GM18868 (cell line): ENCODE results near the gene MRI1.

Source experiments
- ATAC-seq: cut with Tn5 transposase; IDR thresholded peaks from one replicate; pipeline ENCODE4 v1.9.1; 2021; ENCODE audit warnings: mild to moderate bottlenecking, moderate library complexity; ENCODE audit not compliant: unreplicated experiment

MRI1 gene

DNA sequence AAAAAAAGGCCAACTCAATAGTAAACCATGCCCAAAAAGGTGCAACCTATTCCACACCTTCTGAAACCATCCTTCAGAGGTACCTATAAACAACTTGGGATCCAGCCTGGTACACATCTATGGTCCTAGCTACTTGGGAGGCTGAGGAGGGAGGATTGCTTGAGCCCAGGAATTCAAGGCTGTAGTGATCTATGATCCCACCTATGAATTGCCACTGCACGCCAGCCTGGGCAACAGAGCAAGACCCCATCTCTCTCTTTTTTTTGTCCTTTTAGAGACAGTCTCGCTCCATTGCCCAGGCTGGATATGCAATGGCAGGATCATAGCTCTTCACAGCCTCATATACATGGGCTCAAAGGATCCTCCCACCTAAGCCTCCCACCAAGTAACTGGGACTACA lies 57.0 kb downstream of the MRI1 start:
- ATAC-seq = no peak

DNA sequence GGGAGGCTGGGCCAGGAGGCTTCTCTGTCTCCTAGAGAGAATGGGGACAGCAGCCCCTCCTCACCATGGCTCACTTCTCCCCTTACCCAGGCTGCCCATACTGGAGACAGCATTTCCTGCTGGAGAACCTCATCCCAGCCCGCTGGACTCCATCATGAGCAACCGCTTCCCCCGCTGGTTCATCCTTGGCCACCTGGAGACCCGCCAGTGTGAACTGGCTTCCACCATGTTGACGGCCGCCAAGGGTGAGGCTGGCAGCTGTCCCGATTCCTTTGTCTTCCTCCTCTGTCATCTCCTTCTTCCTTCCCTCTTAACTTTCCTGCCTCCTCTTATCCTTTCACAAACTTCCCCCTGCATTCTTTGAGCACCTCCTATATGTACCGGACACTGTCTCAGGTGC lies 58.9 kb downstream of the MRI1 start:
- no peak for ATAC-seq
